ENCODE measurements around the gene ZNF30.
A peak's percentile ranks its signal among the peaks of the same experiment; 100 is the strongest.

DNA sequence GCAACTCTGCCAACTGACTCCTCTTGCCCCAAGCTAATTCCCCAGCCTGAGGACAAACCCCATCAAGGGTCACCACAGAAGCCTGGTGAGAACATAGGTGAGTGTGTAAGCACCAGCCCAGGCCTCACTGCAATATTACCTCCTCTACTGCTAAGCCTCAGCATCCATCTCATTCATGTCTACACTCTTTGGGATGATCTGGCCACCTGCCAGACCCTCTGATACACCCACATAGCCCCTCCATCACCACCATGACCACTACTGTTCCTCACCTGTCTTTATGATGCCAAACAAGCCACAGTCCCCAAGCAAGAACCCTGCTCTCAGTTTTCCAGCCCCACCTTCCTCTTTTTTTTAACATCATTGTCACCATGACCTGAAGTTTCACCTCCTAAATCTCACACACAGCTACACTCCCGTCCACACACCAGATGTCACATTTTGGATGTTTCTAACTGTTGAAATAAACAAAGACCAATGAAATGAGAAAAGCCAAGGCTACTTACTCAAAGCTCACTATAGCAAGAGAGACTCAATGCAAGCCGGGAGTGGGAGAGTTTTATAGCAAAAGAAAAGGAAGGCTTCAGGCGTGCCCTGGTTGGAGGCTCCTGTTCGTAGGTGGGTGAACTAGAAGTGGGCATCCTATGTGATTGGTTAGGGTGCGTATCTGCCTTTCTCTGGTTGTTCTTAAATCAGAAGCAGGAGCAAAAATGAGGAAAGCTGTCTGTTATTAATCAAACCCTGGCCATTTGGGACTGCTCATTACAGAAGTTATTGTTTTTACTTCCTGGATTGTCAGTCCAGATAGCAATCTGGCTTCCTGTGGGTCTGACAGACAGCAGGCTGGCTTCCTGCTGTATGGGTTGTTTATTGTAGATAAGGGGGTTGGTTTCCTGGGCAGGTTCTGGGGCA is 35.3 kb downstream of the ZNF30 start:
- no peak for TF ChIP-seq POLR2A (IDR thresholded peaks at IDR 0.05)
- TF ChIP-seq POLR2AphosphoS5 (IDR thresholded peaks at IDR 0.05): peak; percentile 11
- no peak for TF ChIP-seq CTCF (IDR thresholded peaks at IDR 0.05)
